ENCODE results near the gene YOD1. TPM values are rescaled to one million over a fixed set of nuclear protein-coding genes. Genes with fewer than 3 reads are reported as not detected.

YOD1 gene
- total and polyA plus RNA-seq, 2 donors (not counting 3 experiments of a cell fraction or from before 2014, with no cell fraction given) = 1.2 to 5.9 TPM

DNA sequence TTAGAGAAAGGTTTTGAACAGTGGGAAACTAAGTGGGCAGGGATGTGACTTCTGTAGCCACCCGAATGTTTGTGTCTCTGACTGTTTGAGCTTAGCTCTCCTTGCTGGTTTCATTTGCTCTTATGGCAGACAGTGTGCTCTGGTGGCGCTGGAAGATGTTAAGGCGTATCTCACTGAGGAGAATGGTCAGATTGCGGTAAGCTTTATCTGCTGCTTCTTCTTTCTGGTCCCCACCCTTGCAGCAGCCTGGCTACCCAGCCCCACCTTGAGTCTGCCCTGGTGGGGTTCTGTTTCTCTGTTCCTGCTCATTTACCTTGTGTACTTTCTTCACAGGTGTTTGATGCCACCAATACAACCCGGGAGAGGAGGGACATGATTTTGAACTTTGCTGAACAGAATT, 12.0 kb upstream of the YOD1 start:
- dilution Hi-C loops (cut with MboI; ENCODE audit: extremely low pct_ligation_motif_present, low sequenced_read_pairs) = no loop called here
- H3K27ac ChIP-seq (ENCODE audit: insufficient read depth, low read depth, low read length) = no peak overlapping the region
- no peaks in the 10 kb centered on the region for H3K4me1 ChIP-seq (ENCODE audit: control insufficient read depth, extremely low read depth, insufficient read depth, low read length)
- TF ChIP-seq MYC (IDR thresholded peaks at IDR 0.05; ENCODE audit: low read depth, low read length) = no peak
- TF ChIP-seq POLR2A (IDR thresholded peaks at IDR 0.05; ENCODE audit: low read depth, low read length) = no peak
- TF ChIP-seq MAX (IDR thresholded peaks at IDR 0.05; ENCODE audit: insufficient read depth, insufficient read length) = no peak
- TF ChIP-seq EZH2 (IDR thresholded peaks at IDR 0.05; ENCODE audit: borderline replicate concordance, low read depth, low read length, severe bottlenecking) = no peak
- TF ChIP-seq GATA2 (IDR thresholded peaks at IDR 0.05; ENCODE audit: insufficient read depth, insufficient read length, low read depth, low read length) = no peak
- TF ChIP-seq CTCF (IDR thresholded peaks at IDR 0.05; ENCODE audit: extremely low read depth in 1 of 2, insufficient read depth in 1 of 2, low read depth in 1 of 2, low read length in 2 of 2) = no peak
- no peak for TF ChIP-seq JUN (IDR thresholded peaks at IDR 0.05; ENCODE audit: borderline replicate concordance, insufficient read depth, insufficient read length, low read depth)
- TF ChIP-seq POLR2AphosphoS5 (IDR thresholded peaks at IDR 0.05; ENCODE audit: insufficient read depth, low read depth, low read length) = no peak
- TF ChIP-seq FOS (IDR thresholded peaks at IDR 0.05; ENCODE audit: borderline replicate concordance, insufficient read depth, low read length) = no peak
- FAIRE-seq (no peak), DNase-seq (ENCODE audit: low read depth, low spot score) (no peak)
- no peaks in the 10 kb centered on the region for H3K36me3 ChIP-seq (ENCODE audit: control insufficient read depth in 2 of 2, extremely low read depth in 1 of 2, insufficient read depth in 2 of 2, low read length in 2 of 2)
- H3K9me3 ChIP-seq (replicated peaks; ENCODE audit: control insufficient read depth, insufficient read depth, low read length) = no peaks in the 10 kb centered on the region
- H3K4me3 ChIP-seq (replicated peaks in 1 of 3; ENCODE audit: insufficient read depth in 1 of 3, low read depth in 1 of 3, low read length in 3 of 3) = no peak overlapping the region
- intact Hi-C loops (cut with micrococcal nuclease) = no loop called here
- no TSS peak for BruUV-seq (replicated peaks)
- no peaks in the 10 kb centered on the region for H3K79me2 ChIP-seq (ENCODE audit: control insufficient read depth, insufficient read depth, low read length)
- H3K27me3 ChIP-seq (ENCODE audit: control insufficient read depth in 2 of 2, insufficient read depth in 2 of 2, low read length in 2 of 2) = peaks cover 0 to 2% of the 10 kb centered on the region in 2 experiments
- H3K4me2 ChIP-seq (ENCODE audit: insufficient read depth, low read length) = no peak overlapping the region
- POLR2A ChIA-PET = no interaction called here
- no peaks in the 10 kb centered on the region for H4K20me1 ChIP-seq (replicated peaks; ENCODE audit: control insufficient read depth, extremely low read depth, insufficient read depth, low read length)
- CTCF ChIA-PET = interaction anchor here (1.0 kb wide), 1 partner anchor 16 kb away, joined by 3 read pairs; no protein-coding TSS in a partner anchor
- H3K9ac ChIP-seq (replicated peaks; ENCODE audit: extremely low read depth, insufficient read depth, low read length) = no peak overlapping the region
- H2AFZ ChIP-seq (ENCODE audit: low read depth, low read length) = no peak overlapping the region
- H3K9me1 ChIP-seq (replicated peaks; ENCODE audit: control insufficient read depth, extremely low read depth, insufficient read depth, low read length) = no peaks in the 10 kb centered on the region
